Gastroesophageal sphincter (tissue), 4 donors: ENCODE measurements around the gene SUPT20H. TPM values are rescaled to one million over a fixed set of nuclear protein-coding genes. Genes with fewer than 3 reads are reported as not detected.

ENCODE experiments used
- ATAC-seq: fragments of 150-250 bp; one replicate; pipeline ENCODE4 v1.9.1; 2016; ENCODE audit warnings: mild to moderate bottlenecking, moderate library complexity
- H3K27ac ChIP-seq, 4 donors: fragments of 200-600 bp; sonication (generic) in 3 of 4; 1 replicate in 3 of 4; 2 replicates in 1 of 4; pipeline ENCODE4 v1.5.1; 2016 to 2019
- H3K27me3 ChIP-seq: fragments of 200-600 bp; sonication (generic); one replicate; pipeline ENCODE4 v1.5.1; 2019
- H3K36me3 ChIP-seq, 2 donors: fragments of 200-600 bp; sonication (generic); one replicate each; pipeline ENCODE4 v1.5.1; 2019; ENCODE audit warnings: control low read depth in 1 of 2
- H3K4me1 ChIP-seq, 3 donors: fragments of 200-600 bp; sonication (generic); 1 replicate in 2 of 3; 2 replicates in 1 of 3; pipeline ENCODE4 v1.5.1; 2016 to 2019; ENCODE audit warnings: control low read depth in 2 of 3
- H3K4me3 ChIP-seq, 2 donors: fragments of 200-600 bp; sonication (generic); one replicate each; pipeline ENCODE4 v1.5.1; 2019; ENCODE audit warnings: mild to moderate bottlenecking in 1 of 2, moderate library complexity in 1 of 2
- H3K9me3 ChIP-seq, 3 donors: fragments of 200-600 bp; sonication (generic); one replicate each; pipeline ENCODE4 v1.5.1; 2017 to 2019; ENCODE audit warnings: control low read depth in 2 of 3
- EP300 ChIP-seq: sonication (generic); formaldehyde crosslinking; IDR thresholded peaks from one replicate; pipeline ENCODE4 v1.6.1; 2017; ENCODE audit warnings: antibody characterized with exemption, mild to moderate bottlenecking
- POLR2A ChIP-seq, 2 donors: fragments of 450-650 bp; IDR thresholded peaks; one replicate each; pipeline ENCODE4 v1.6.1; 2017; ENCODE audit warnings: antibody characterized with exemption in 2 of 2, mild to moderate bottlenecking in 2 of 2, moderate library complexity in 1 of 2
- POLR2AphosphoS5 ChIP-seq: sonication (generic); formaldehyde crosslinking; IDR thresholded peaks from one replicate; pipeline ENCODE4 v1.6.1; 2017; ENCODE audit warnings: antibody characterized with exemption
- WGBS, 2 donors: methylation state at CpG; one replicate each; pipeline ENCODE4 v1.1.5; 2018; ENCODE audit warnings: low coverage in 1 of 2; 5-methylcytosine and 5-hydroxymethylcytosine counted together
- total RNA-seq, 4 donors: library from RNA; depleted of rRNA; stranded (reverse); fragments of >200 nt; gene quantifications; one replicate each; pipeline ENCODE4 v1.1.0, GENCODE V29; 2016
- TF ChIP-seq, protein P1 (sequence below), 4 experiments: fragments of 200-600 bp in 2 of 4; fragments of 450-650 bp in 2 of 4; sonication (generic) in 1 of 4; IDR thresholded peaks; one replicate each; pipeline ENCODE4 v1.5.1; 2017 to 2019; ENCODE audit warnings: antibody characterized with exemption in 4 of 4, mild to moderate bottlenecking in 2 of 4, moderate library complexity in 2 of 4

SUPT20H gene
- total RNA-seq, 4 donors from 2014 or later, result 23.5 to 41.6 (median 33.1) TPM

DNA sequence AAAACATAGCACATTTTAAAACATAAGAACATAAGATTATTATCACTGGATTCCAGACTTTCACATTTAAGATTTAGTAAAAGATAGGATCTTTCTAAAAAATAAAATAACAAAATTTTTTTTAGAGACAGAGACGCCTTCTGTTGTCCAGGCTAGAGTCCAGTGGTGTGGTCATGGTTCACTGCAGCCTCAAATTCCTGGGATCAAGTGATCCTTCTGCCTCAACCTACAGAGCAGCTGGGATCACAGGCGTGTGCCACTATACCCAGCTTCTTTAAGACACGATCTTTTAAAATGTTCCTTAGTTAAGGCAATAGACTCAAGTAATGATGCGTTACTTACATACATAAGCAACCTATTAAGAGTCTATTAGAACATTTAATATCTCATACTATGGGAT, 93.1 kb downstream of the SUPT20H start:
- H3K4me3 ChIP-seq, result no peak overlapping the region
- WGBS, 2 donors, result 77 to 96% methylated on average over 2 to 4 of the region's 4 CpGs
- peaks cover 0 to 92% of the 10 kb centered on the region in 2 donors for H3K36me3 ChIP-seq
- TF ChIP-seq EP300 (no peak), POLR2AphosphoS5 (no peak), POLR2A (IDR thresholded peaks at IDR 0.05) (no peak)
- TF ChIP-seq, protein P1, sequence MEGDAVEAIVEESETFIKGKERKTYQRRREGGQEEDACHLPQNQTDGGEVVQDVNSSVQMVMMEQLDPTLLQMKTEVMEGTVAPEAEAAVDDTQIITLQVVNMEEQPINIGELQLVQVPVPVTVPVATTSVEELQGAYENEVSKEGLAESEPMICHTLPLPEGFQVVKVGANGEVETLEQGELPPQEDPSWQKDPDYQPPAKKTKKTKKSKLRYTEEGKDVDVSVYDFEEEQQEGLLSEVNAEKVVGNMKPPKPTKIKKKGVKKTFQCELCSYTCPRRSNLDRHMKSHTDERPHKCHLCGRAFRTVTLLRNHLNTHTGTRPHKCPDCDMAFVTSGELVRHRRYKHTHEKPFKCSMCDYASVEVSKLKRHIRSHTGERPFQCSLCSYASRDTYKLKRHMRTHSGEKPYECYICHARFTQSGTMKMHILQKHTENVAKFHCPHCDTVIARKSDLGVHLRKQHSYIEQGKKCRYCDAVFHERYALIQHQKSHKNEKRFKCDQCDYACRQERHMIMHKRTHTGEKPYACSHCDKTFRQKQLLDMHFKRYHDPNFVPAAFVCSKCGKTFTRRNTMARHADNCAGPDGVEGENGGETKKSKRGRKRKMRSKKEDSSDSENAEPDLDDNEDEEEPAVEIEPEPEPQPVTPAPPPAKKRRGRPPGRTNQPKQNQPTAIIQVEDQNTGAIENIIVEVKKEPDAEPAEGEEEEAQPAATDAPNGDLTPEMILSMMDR (IDR thresholded peaks at IDR 0.05), result no peak
- H3K9me3 ChIP-seq, result no peaks in the 10 kb centered on the region
- no peak for ATAC-seq
- H3K4me1 ChIP-seq, result no peaks in the 10 kb centered on the region
- no peaks in the 10 kb centered on the region for H3K27me3 ChIP-seq
- no peak overlapping the region for H3K27ac ChIP-seq

DNA sequence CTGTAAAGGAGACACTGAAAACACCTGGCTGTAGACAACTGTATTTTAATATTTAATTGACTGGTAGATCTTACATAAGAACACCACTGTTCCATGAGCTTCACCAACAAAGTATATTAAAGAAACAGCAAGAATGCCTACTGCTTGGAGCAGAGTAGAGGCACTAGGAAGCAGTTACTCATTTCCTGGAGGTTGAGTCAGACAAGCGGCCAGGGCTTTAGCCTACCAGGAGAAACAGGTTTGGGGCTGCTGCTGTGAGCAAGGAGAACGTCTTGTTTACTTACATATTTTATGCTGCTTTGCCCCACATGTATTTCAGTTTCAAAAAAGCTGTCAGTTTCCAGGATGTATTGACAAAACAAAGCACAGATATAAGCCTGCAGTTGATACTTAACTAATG, 93.7 kb downstream of the SUPT20H start:
- TF ChIP-seq POLR2A (IDR thresholded peaks at IDR 0.05), result no peak
- TF ChIP-seq, protein P1 (IDR thresholded peaks at IDR 0.05), result no peak
- no peak for TF ChIP-seq EP300
- no peak for TF ChIP-seq POLR2AphosphoS5
- Histone ChIP-seq H3K27ac (no peak overlapping the region), H3K4me1 (no peaks in the 10 kb centered on the region), H3K9me3 (no peaks in the 10 kb centered on the region), H3K36me3 (peaks cover 0 to 91% of the 10 kb centered on the region in 2 donors), H3K4me3 (no peak overlapping the region), H3K27me3 (no peaks in the 10 kb centered on the region)
- no peak for ATAC-seq
- 42 to 78% methylated on average over 2 of the region's 2 CpGs for WGBS, 2 donors

DNA sequence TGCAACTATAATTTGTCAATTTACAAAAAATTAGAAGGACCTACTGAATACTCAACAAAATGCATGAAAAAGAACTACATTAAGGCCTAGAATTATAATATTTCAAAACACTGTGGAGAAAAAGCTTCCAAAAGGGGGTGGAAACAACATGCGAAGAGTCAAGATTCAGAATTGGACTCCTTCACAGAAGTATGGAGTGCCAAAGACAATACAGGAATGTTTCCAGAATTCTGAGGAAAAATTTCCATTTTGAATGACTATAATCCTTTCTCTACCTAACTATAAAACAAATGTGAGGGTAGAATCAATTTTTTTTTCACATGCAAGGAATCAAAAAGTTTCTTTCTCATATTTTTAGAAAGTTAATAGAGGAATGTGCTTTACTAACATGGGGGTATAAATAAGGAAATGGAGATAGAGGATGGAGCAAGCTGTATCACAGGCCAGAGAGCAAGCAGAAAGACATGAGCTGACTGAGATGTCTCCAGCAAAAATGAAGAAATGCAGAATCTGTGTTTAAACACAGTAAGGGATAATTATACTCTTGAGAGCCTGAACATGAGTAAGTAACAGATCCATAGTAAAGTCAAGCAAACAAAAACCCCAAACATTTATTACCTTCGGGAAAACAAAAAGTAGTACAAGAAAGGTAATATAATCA, 99.9 kb downstream of the SUPT20H start:
- TF ChIP-seq POLR2A (IDR thresholded peaks at IDR 0.05), result no peak
- TF ChIP-seq, protein P1 (IDR thresholded peaks at IDR 0.05), result no peak
- TF ChIP-seq POLR2AphosphoS5, result no peak
- TF ChIP-seq EP300, result no peak
- WGBS, 2 donors, result 62 to 80% methylated on average over 2 of the region's 2 CpGs
- Histone ChIP-seq H3K4me3 (no peak overlapping the region), H3K9me3 (no peaks in the 10 kb centered on the region), H3K36me3 (peaks cover 0 to 62% of the 10 kb centered on the region in 2 donors), H3K4me1 (no peaks in the 10 kb centered on the region), H3K27ac (no peak overlapping the region), H3K27me3 (no peaks in the 10 kb centered on the region)
- ATAC-seq, result no peak

Other genes starting within 250 kb of the SUPT20H start
- gene RFXAP, start 240.5 kb downstream of the SUPT20H start, total RNA-seq, result 1 to 10 TPM; 3.2 to 7.2 (median 3.8) TPM
- 10 to 100 TPM; 47.3 to 93.7 (median 59.7) TPM for gene SMAD9, start 139.4 kb downstream of the SUPT20H start, total RNA-seq
- gene ALG5, start 60.3 kb downstream of the SUPT20H start, total RNA-seq, result 10 to 100 TPM; 16.5 to 24.0 (median 22.4) TPM
- gene EXOSC8, start 58.9 kb downstream of the SUPT20H start, total RNA-seq, result 10 to 100 TPM; 20.3 to 28.4 (median 24.8) TPM
- gene CSNK1A1L, start 46.0 kb upstream of the SUPT20H start, total RNA-seq, result under 1 TPM in 1 of 4 donors, not detected in 3; 0.12 TPM